SH-SY5Y (cell line): ENCODE measurements around the gene ESYT3.

ENCODE experiments used
- GATA2 ChIP-seq: IDR thresholded peaks from 2 replicates; pipeline ENCODE4 v1.6.1; 2011; ENCODE audit warnings: mild to moderate bottlenecking, low read depth, low read length
- GATA3 ChIP-seq: IDR thresholded peaks from 2 replicates; pipeline ENCODE4 v1.6.1; 2011; ENCODE audit warnings: low read depth, mild to moderate bottlenecking, low read length, moderate library complexity

GRCh38 chr3:138509586-138509985 lies 75.2 kb downstream of the ESYT3 start:
- TF ChIP-seq GATA2 (no peak), GATA3 (no peak)
